Trophoblast cell (in vitro differentiated cells and primary cell): ENCODE measurements around the gene C1orf159.

Experiments used
- DNase-seq, 2 donors: peaks; one replicate each; pipeline ENCODE4 v3.0.0-alpha.2; 2016
- H2AFZ ChIP-seq: 2 replicates; pipeline ENCODE4 v1.6.1; 2013; ENCODE audit warnings: low read length, moderate library complexity, mild to moderate bottlenecking; ENCODE audit not compliant: insufficient read depth, poor library complexity
- H2AK5ac ChIP-seq: 2 replicates; pipeline ENCODE4 v1.6.1; 2013; ENCODE audit warnings: mild to moderate bottlenecking, low read length
- H2BK120ac ChIP-seq: 2 replicates; pipeline ENCODE4 v1.6.1; 2013; ENCODE audit warnings: low read length, mild to moderate bottlenecking, moderate library complexity; ENCODE audit not compliant: insufficient read depth, poor library complexity
- H2BK12ac ChIP-seq: 2 replicates; pipeline ENCODE4 v1.6.1; 2013; ENCODE audit warnings: mild to moderate bottlenecking, low read length, moderate library complexity
- H2BK5ac ChIP-seq: 2 replicates; pipeline ENCODE4 v1.6.1; 2013; ENCODE audit warnings: low read length, low read depth, moderate library complexity, mild to moderate bottlenecking; ENCODE audit not compliant: poor library complexity
- H3K14ac ChIP-seq: 2 replicates; pipeline ENCODE4 v1.6.1; 2013; ENCODE audit warnings: mild to moderate bottlenecking, low read length
- H3K18ac ChIP-seq: 2 replicates; pipeline ENCODE4 v1.6.1; 2013; ENCODE audit warnings: mild to moderate bottlenecking, low read length
- H3K23ac ChIP-seq: 2 replicates; pipeline ENCODE4 v1.6.1; 2013; ENCODE audit warnings: low read length
- H3K27ac ChIP-seq: 2 replicates; pipeline ENCODE4 v1.5.1; 2013; ENCODE audit warnings: low read depth, mild to moderate bottlenecking, inconsistent platforms, low read length, moderate library complexity
- H3K27me3 ChIP-seq: 2 replicates; pipeline ENCODE4 v1.6.1; 2013; ENCODE audit warnings: inconsistent platforms, mild to moderate bottlenecking, low read length, moderate library complexity; ENCODE audit not compliant: insufficient read depth
- H3K36me3 ChIP-seq, 2 experiments: 1 replicate in 1 of 2; 2 replicates in 1 of 2; pipeline ENCODE4 v1.6.1; 2013; ENCODE audit warnings: low read length in 2 of 2, mild to moderate bottlenecking in 2 of 2, moderate library complexity in 1 of 2; ENCODE audit not compliant: insufficient read depth in 2 of 2, control insufficient read depth in 1 of 2
- H3K4ac ChIP-seq: 2 replicates; pipeline ENCODE4 v1.6.1; 2013; ENCODE audit warnings: low read depth, mild to moderate bottlenecking, low read length, moderate library complexity
- H3K4me1 ChIP-seq, 2 experiments: 1 replicate in 1 of 2; 2 replicates in 1 of 2; pipeline ENCODE4 v1.6.1; 2013; ENCODE audit warnings: low read length in 2 of 2, mild to moderate bottlenecking in 2 of 2, moderate library complexity in 1 of 2; ENCODE audit not compliant: insufficient read depth in 2 of 2, control insufficient read depth in 1 of 2
- H3K4me2 ChIP-seq: 2 replicates; pipeline ENCODE4 v1.6.1; 2013; ENCODE audit warnings: inconsistent platforms, mild to moderate bottlenecking, low read length, moderate library complexity
- H3K4me3 ChIP-seq: 2 replicates; pipeline ENCODE4 v1.5.1; 2013; ENCODE audit warnings: mild to moderate bottlenecking, low read depth, low read length, inconsistent platforms
- H3K79me1 ChIP-seq: one replicate; pipeline ENCODE4 v1.6.1; 2013; ENCODE audit warnings: low read length
- H3K79me2 ChIP-seq: 2 replicates; pipeline ENCODE4 v1.6.1; 2013; ENCODE audit warnings: low read length, mild to moderate bottlenecking; ENCODE audit not compliant: control insufficient read depth, insufficient read depth, poor library complexity
- H3K9ac ChIP-seq: 2 replicates; pipeline ENCODE4 v1.6.1; 2013; ENCODE audit warnings: mild to moderate bottlenecking, low read length
- H3K9me3 ChIP-seq: 2 replicates; pipeline ENCODE4 v1.6.1; 2013; ENCODE audit warnings: low read depth, mild to moderate bottlenecking, control low read depth, inconsistent platforms, low read length; ENCODE audit not compliant: insufficient read depth
- H4K12ac ChIP-seq: 2 replicates; pipeline ENCODE4 v1.6.1; 2013; ENCODE audit warnings: low read depth, mild to moderate bottlenecking, low read length, moderate library complexity
- H4K8ac ChIP-seq: 2 replicates; pipeline ENCODE4 v1.6.1; 2013; ENCODE audit warnings: low read depth, mild to moderate bottlenecking, low read length, moderate library complexity
- H4K91ac ChIP-seq: one replicate; pipeline ENCODE4 v1.6.1; 2013; ENCODE audit warnings: low read depth, mild to moderate bottlenecking, low read length, moderate library complexity
- WGBS: extraction: QIAGEN DNeasy Blood & Tissue Kit; methylation state at CpG from one replicate; pipeline ENCODE4 v1.1.7; 2013; ENCODE audit warnings: missing lambda C conversion rate; ENCODE audit not compliant: insufficient read length, insufficient coverage; ENCODE audit errors: extremely low coverage; 5-methylcytosine and 5-hydroxymethylcytosine counted together

The C1orf159 gene

GRCh38 chr1:1134300-1134970 is 18.5 kb upstream of the C1orf159 start:
- whole genome bisulfite sequencing, result no CpG with 5 or more reads among the region's 28 CpGs
- peak overlapping the region; percentile 5 for H3K4me3 ChIP-seq
- no peak overlapping the region for H3K14ac ChIP-seq
- peaks cover 2% of the 10 kb centered on the region for H3K79me1 ChIP-seq
- H2AFZ ChIP-seq, result no peak overlapping the region
- DNase-seq, result no peak
- peaks cover 17% of the 10 kb centered on the region for H3K27me3 ChIP-seq
- no peak overlapping the region for H4K8ac ChIP-seq
- peaks cover 14% of the 10 kb centered on the region for H3K9me3 ChIP-seq
- H3K23ac ChIP-seq, result no peak overlapping the region
- H3K79me2 ChIP-seq, result peaks cover 1% of the 10 kb centered on the region
- no peaks in the 10 kb centered on the region for H3K36me3 ChIP-seq
- H3K9ac ChIP-seq, result no peak overlapping the region
- H3K4me1 ChIP-seq, result peaks cover 9 to 10% of the 10 kb centered on the region in 2 experiments
- H3K4me2 ChIP-seq, result no peak overlapping the region
- no peak overlapping the region for H2BK12ac ChIP-seq
- H2AK5ac ChIP-seq, result no peak overlapping the region
- no peak overlapping the region for H3K18ac ChIP-seq
- no peak overlapping the region for H3K27ac ChIP-seq
- no peak overlapping the region for H2BK120ac ChIP-seq
- H4K12ac ChIP-seq, result no peak overlapping the region
- no peak overlapping the region for H3K4ac ChIP-seq
- H2BK5ac ChIP-seq, result no peak overlapping the region
- no peak overlapping the region for H4K91ac ChIP-seq

DNA sequence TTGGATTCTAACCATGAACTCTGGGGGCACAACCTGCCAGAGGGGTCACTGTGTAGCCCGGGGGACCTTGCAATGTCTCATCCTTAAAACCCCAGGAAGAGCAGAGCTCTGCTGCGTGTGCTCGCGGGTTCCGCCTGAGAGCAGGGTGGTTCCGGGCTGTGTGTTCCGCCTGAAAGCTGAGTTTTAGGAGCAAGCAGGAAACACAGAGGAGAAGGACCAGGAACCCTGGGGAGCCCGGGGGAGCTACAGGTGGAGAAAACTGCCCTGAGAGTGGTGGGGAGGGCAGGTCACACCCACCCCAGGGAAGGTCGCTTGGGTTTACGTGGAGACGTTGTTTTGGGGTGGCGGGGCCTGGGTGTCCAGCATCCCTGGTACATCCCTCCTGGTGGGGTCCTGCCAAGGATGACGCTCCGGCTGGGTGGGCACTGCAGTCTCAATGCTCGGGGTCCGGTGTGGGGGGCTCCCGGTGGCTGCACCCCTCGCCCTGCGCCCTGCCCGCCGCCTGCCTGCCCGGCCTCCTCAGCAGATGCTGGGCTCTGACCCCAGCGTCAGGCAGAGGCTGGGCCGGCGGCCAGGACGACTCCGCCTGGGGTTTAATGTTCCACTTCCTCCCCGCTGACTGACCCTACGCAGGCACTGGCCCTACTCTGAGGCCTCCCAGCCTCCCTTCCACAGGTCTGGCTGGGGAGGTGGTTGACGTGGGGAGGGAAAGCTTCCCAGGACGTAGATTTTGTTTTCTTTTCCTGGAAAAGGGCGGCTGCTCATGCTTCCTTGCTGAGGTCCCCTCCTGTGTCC is 17.3 kb upstream of the C1orf159 start:
- H3K9ac ChIP-seq, result no peak overlapping the region
- H3K36me3 ChIP-seq, result no peaks in the 10 kb centered on the region
- H4K8ac ChIP-seq, result no peak overlapping the region
- H3K79me2 ChIP-seq, result peaks cover 1% of the 10 kb centered on the region
- H2AK5ac ChIP-seq, result no peak overlapping the region
- no peak overlapping the region for H2AFZ ChIP-seq
- no peak overlapping the region for H2BK120ac ChIP-seq
- no peak overlapping the region for H3K27ac ChIP-seq
- H3K4me1 ChIP-seq, result peaks cover 9 to 10% of the 10 kb centered on the region in 2 experiments
- no peak overlapping the region for H2BK12ac ChIP-seq
- peak overlapping the region; percentile 30 for H3K14ac ChIP-seq
- DNase-seq, result no peak
- no peak overlapping the region for H4K12ac ChIP-seq
- peaks cover 2% of the 10 kb centered on the region for H3K79me1 ChIP-seq
- no CpG with 5 or more reads among the region's 32 CpGs for WGBS
- H3K27me3 ChIP-seq, result peaks cover 14% of the 10 kb centered on the region
- H3K23ac ChIP-seq, result no peak overlapping the region
- no peak overlapping the region for H4K91ac ChIP-seq
- no peak overlapping the region for H3K4ac ChIP-seq
- H3K4me2 ChIP-seq, result peak overlapping the region; percentile 14
- peaks cover 15% of the 10 kb centered on the region for H3K9me3 ChIP-seq
- no peak overlapping the region for H2BK5ac ChIP-seq
- H3K4me3 ChIP-seq, result no peak overlapping the region
- H3K18ac ChIP-seq, result no peak overlapping the region

DNA sequence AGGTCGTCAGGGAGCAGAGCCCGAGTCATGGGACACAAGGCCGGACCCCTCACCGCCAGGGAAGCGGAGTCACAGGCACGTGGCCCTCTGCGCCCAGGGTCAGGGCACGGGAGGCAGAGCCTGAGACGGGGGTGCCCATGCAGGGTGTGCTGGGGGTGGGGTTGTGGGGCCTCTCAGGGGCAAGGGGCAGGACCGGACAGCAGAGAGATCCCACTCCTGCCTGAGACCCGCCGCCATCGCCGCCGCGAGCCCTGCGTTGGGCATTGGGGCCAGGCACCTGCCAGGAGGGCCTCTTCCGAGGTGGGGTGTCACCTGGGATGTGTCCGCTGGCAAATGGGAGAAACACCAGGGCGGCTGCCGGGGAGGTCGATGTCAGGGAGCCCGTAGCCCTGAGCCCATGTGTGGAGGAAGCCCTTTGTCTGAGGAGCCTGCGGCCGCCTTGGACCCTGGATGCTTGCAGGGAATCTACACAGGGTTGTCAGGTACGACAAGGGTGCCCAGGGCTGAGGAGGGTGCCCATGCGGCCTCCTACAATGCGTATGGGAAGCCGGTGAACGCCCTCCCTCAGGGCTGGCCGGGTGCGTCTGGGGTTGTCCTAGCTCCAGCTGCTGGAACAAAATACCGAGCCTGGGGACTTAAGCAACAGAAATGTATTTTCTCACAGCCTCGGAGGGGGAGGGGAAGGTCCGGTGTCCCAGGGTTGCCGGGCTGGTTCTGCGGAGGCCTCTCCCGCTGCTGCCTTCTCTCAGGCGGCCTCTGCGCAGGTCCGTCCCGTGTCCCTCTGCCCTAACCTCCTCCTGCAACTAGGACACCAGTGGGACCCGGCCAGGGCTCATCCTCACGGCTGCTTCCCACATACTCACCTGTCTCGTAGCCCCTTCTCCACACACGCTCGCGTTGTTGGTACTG is 16.4 kb upstream of the C1orf159 start:
- H3K4me1 ChIP-seq, result peaks cover 9 to 10% of the 10 kb centered on the region in 2 experiments
- no peak overlapping the region for H3K23ac ChIP-seq
- no peak overlapping the region for H3K4me3 ChIP-seq
- H2BK120ac ChIP-seq, result no peak overlapping the region
- H4K91ac ChIP-seq, result peak overlapping the region; percentile 42
- H3K14ac ChIP-seq, result peak overlapping the region; percentile 30
- H4K12ac ChIP-seq, result no peak overlapping the region
- H2AFZ ChIP-seq, result no peak overlapping the region
- peak overlapping the region; percentile 34 for H2AK5ac ChIP-seq
- H3K9ac ChIP-seq, result no peak overlapping the region
- no peak overlapping the region for H2BK5ac ChIP-seq
- peak overlapping the region; percentile 7 for H4K8ac ChIP-seq
- H3K27ac ChIP-seq, result no peak overlapping the region
- H3K79me2 ChIP-seq, result peaks cover 1% of the 10 kb centered on the region
- DNase-seq, result peak; percentile 89 to 94
- H3K9me3 ChIP-seq, result peaks cover 15% of the 10 kb centered on the region
- H2BK12ac ChIP-seq, result peak overlapping the region; percentile 7
- H3K79me1 ChIP-seq, result peaks cover 2% of the 10 kb centered on the region
- no CpG with 5 or more reads among the region's 48 CpGs for WGBS
- H3K4ac ChIP-seq, result no peak overlapping the region
- peaks cover 13% of the 10 kb centered on the region for H3K27me3 ChIP-seq
- peak overlapping the region; percentile 14 for H3K4me2 ChIP-seq
- H3K18ac ChIP-seq, result no peak overlapping the region
- H3K36me3 ChIP-seq, result no peaks in the 10 kb centered on the region
